Brain pericyte (primary cell): Measurements from ENCODE around the gene EMP3.
"Not testable (repeated sequence)": the region's sequence is repeated elsewhere in the genome, so short reads cannot be mapped to it uniquely, and the experiment has no call there.

ENCODE experiments used
- DNase-seq: peaks from one replicate; pipeline ENCODE4 v3.0.0-alpha.2; 2012; ENCODE audit warnings: low read depth, low spot score

The EMP3 gene

GRCh38 chr19:48325265-48325910 lies at the start of gene EMP3:
Gene EMP3, plus strand, starts transcription at chr19:48325552. Its CDS starts 1,293 bp downstream, at chr19:48326845.
- peak; percentile 73 for DNase-seq

- no peak for DNase-seq
Observed at GRCh38 chr19:48279747-48280146, 45.6 kb upstream of the EMP3 start.

- no peak for DNase-seq
Observed at GRCh38 chr19:48283908-48284307, 41.4 kb upstream of the EMP3 start.

- no peak for DNase-seq
Observed at GRCh38 chr19:48284896-48285295, 40.5 kb upstream of the EMP3 start.

GRCh38 chr19:48287748-48288147 lies 37.6 kb upstream of the EMP3 start:
- no peak for DNase-seq

GRCh38 chr19:48290401-48290770 lies 35.0 kb upstream of the EMP3 start:
- peak; percentile 59 for DNase-seq

GRCh38 chr19:48290771-48291488 lies 34.4 kb upstream of the EMP3 start:
- DNase-seq = peak; percentile 76

- DNase-seq = not testable (repeated sequence)
Observed at GRCh38 chr19:48291489-48291815, 33.9 kb upstream of the EMP3 start.

- DNase-seq = no peak
Observed at GRCh38 chr19:48292798-48293197, 32.6 kb upstream of the EMP3 start.

- no peak for DNase-seq
Observed at GRCh38 chr19:48295458-48295857, 29.9 kb upstream of the EMP3 start.

GRCh38 chr19:48296963-48297734 lies 28.2 kb upstream of the EMP3 start:
- DNase-seq = no peak

- DNase-seq = no peak
Observed at GRCh38 chr19:48297975-48298374, 27.4 kb upstream of the EMP3 start.

- DNase-seq = no peak
Observed at GRCh38 chr19:48301886-48302599, 23.3 kb upstream of the EMP3 start.

- DNase-seq = no peak
Observed at GRCh38 chr19:48302600-48302959, 22.8 kb upstream of the EMP3 start.

- no peak for DNase-seq
Observed at GRCh38 chr19:48303367-48303766, 22.0 kb upstream of the EMP3 start.

- DNase-seq = no peak
Observed at GRCh38 chr19:48303866-48304265, 21.5 kb upstream of the EMP3 start.

GRCh38 chr19:48308631-48309586 lies 16.4 kb upstream of the EMP3 start:
- peak; percentile 74 for DNase-seq

GRCh38 chr19:48309731-48310130 lies 15.6 kb upstream of the EMP3 start:
- not testable (repeated sequence) for DNase-seq

GRCh38 chr19:48310227-48310626 lies 15.1 kb upstream of the EMP3 start:
- no peak for DNase-seq

- DNase-seq = no peak
Observed at GRCh38 chr19:48311384-48311783, 14.0 kb upstream of the EMP3 start.

GRCh38 chr19:48315712-48316111 lies 9.6 kb upstream of the EMP3 start:
- no peak for DNase-seq
